Mesendoderm (in vitro differentiated cells): ENCODE data around the gene LARP1. TPM values are rescaled to one million over a fixed set of nuclear protein-coding genes. Genes with fewer than 3 reads are reported as not detected.

Experiments used
- DNase-seq: peaks from one replicate; pipeline ENCODE4 v3.0.0; 2013
- H2AK5ac ChIP-seq: 2 replicates; pipeline ENCODE4 v1.6.1; 2013; ENCODE audit warnings: low read length, inconsistent platforms
- H2BK120ac ChIP-seq: 2 replicates; pipeline ENCODE4 v1.6.1; 2013; ENCODE audit warnings: low read depth, mild to moderate bottlenecking, low read length, moderate library complexity, mixed read lengths
- H2BK15ac ChIP-seq: replicated peaks from 2 replicates; pipeline ENCODE4 v1.6.1; 2013; ENCODE audit warnings: low read depth, mild to moderate bottlenecking, moderate library complexity
- H2BK5ac ChIP-seq: 2 replicates; pipeline ENCODE4 v1.6.1; 2013; ENCODE audit warnings: low read length, inconsistent platforms
- H3K18ac ChIP-seq: 2 replicates; pipeline ENCODE4 v1.6.1; 2013; ENCODE audit warnings: mild to moderate bottlenecking, low read length, mixed read lengths
- H3K23ac ChIP-seq: one replicate; pipeline ENCODE4 v1.6.1; 2013; ENCODE audit warnings: low read length
- H3K27ac ChIP-seq: 2 replicates; pipeline ENCODE4 v1.5.1; 2013; ENCODE audit warnings: low read depth, mild to moderate bottlenecking, inconsistent platforms, low read length, moderate library complexity
- H3K27me3 ChIP-seq: 2 replicates; pipeline ENCODE4 v1.6.1; 2013; ENCODE audit warnings: low read length, control low read depth, mild to moderate bottlenecking, inconsistent platforms; ENCODE audit not compliant: insufficient read depth, poor library complexity
- H3K36me3 ChIP-seq: 2 replicates; pipeline ENCODE4 v1.6.1; 2013; ENCODE audit warnings: low read length, inconsistent platforms; ENCODE audit not compliant: control insufficient read depth, insufficient read depth
- H3K4ac ChIP-seq: one replicate; pipeline ENCODE4 v1.6.1; 2013; ENCODE audit warnings: low read depth, mild to moderate bottlenecking, low read length, moderate library complexity
- H3K4me1 ChIP-seq: 2 replicates; pipeline ENCODE4 v1.6.1; 2013; ENCODE audit warnings: low read depth, low read length, inconsistent platforms; ENCODE audit not compliant: control insufficient read depth
- H3K4me2 ChIP-seq: 2 replicates; pipeline ENCODE4 v1.6.1; 2013; ENCODE audit warnings: low read length
- H3K4me3 ChIP-seq: 2 replicates; pipeline ENCODE4 v1.5.1; 2013; ENCODE audit warnings: mild to moderate bottlenecking, low read length
- H3K56ac ChIP-seq: one replicate; pipeline ENCODE4 v1.6.1; 2013; ENCODE audit warnings: low read length
- H3K79me1 ChIP-seq: 2 replicates; pipeline ENCODE4 v1.6.1; 2013; ENCODE audit warnings: low read length, inconsistent platforms
- H3K79me2 ChIP-seq: 2 replicates; pipeline ENCODE4 v1.6.1; 2013; ENCODE audit warnings: mild to moderate bottlenecking, low read length; ENCODE audit not compliant: control insufficient read depth, insufficient read depth
- H3K9ac ChIP-seq: 2 replicates; pipeline ENCODE4 v1.6.1; 2013; ENCODE audit warnings: low read length, inconsistent platforms
- H4K5ac ChIP-seq: one replicate; pipeline ENCODE4 v1.6.1; 2013; ENCODE audit warnings: low read length
- H4K8ac ChIP-seq: one replicate; pipeline ENCODE4 v1.6.1; 2013; ENCODE audit warnings: low read depth, mild to moderate bottlenecking, control low read depth, low read length, moderate library complexity
- WGBS: extraction: QIAGEN DNeasy Blood & Tissue Kit; methylation state at CpG from one replicate; pipeline ENCODE4 v1.1.7; 2013; ENCODE audit warnings: low lambda C conversion rate, missing lambda C conversion rate; ENCODE audit not compliant: insufficient coverage; ENCODE audit errors: extremely low coverage; 5-methylcytosine and 5-hydroxymethylcytosine counted together
- polyA plus RNA-seq, 2 experiments: library from polyadenylated mRNA; stranded (reverse); fragments of 200-250 nt; gene quantifications; one replicate each; pipeline ENCODE4 v1.2.3, GENCODE V29; 2013

The LARP1 gene
- polyA plus RNA-seq (2013, experiment 1 of 2), result 220 TPM
- 229 TPM for polyA plus RNA-seq (2013, experiment 2 of 2)

- H3K79me1 ChIP-seq, result no peaks in the 10 kb centered on the region
- peak within 1 kb of the TSS; percentile 95 for H3K23ac ChIP-seq
- peak within 1 kb of the TSS; percentile 100 for H3K4ac ChIP-seq
- no CpG with 5 or more reads among the region's 75 CpGs for WGBS
- peak; percentile 57 for DNase-seq
- H3K4me2 ChIP-seq, result peak within 1 kb of the TSS; percentile 59
- H4K8ac ChIP-seq, result peak within 1 kb of the TSS; percentile 99
- peak within 1 kb of the TSS; percentile 98 for H3K27ac ChIP-seq
- no peak within 1 kb of the TSS for H2BK15ac ChIP-seq
- peak within 1 kb of the TSS; percentile 96 for H3K9ac ChIP-seq
- H2BK120ac ChIP-seq, result peak within 1 kb of the TSS; percentile 95
- peaks cover 49% of the 10 kb centered on the region for H3K79me2 ChIP-seq
- H3K56ac ChIP-seq, result peak within 1 kb of the TSS; percentile 97
- no peaks in the 10 kb centered on the region for H3K36me3 ChIP-seq
- H4K5ac ChIP-seq, result peak within 1 kb of the TSS; percentile 84
- H3K18ac ChIP-seq, result peak within 1 kb of the TSS; percentile 100
- peak within 1 kb of the TSS; percentile 6 for H2AK5ac ChIP-seq
- H3K27me3 ChIP-seq, result no peaks in the 10 kb centered on the region
- H2BK5ac ChIP-seq, result peak within 1 kb of the TSS; percentile 88
- peaks cover 18% of the 10 kb centered on the region for H3K4me1 ChIP-seq
- peak within 1 kb of the TSS; percentile 72 for H3K4me3 ChIP-seq
Observed at GRCh38 chr5:154755361-154756008, at the start of gene LARP1. Gene LARP1 (plus strand): TSS chr5:154755377. CDS start chr5:154755758, 381 bp downstream.

- Histone ChIP-seq H3K79me1 (no peaks in the 10 kb centered on the region), H3K4me3 (no peak overlapping the region), H3K27me3 (no peaks in the 10 kb centered on the region), H2BK120ac (no peak overlapping the region), H3K4ac (no peak overlapping the region), H2BK5ac (no peak overlapping the region), H3K56ac (no peak overlapping the region), H3K4me2 (no peak overlapping the region), H3K9ac (no peak overlapping the region), H2BK15ac (no peak overlapping the region), H3K18ac (no peak overlapping the region), H2AK5ac (no peak overlapping the region), H3K79me2 (no peaks in the 10 kb centered on the region), H3K4me1 (no peaks in the 10 kb centered on the region), H4K8ac (no peak overlapping the region), H3K27ac (no peak overlapping the region), H3K36me3 (no peaks in the 10 kb centered on the region), H4K5ac (no peak overlapping the region), H3K23ac (no peak overlapping the region)
- DNase-seq, result no peak
- WGBS, result no CpG with 5 or more reads among the region's 1 CpG
Observed at GRCh38 chr5:154706416-154706815, 48.8 kb upstream of the LARP1 start.

- Histone ChIP-seq H2AK5ac (no peak overlapping the region), H4K5ac (no peak overlapping the region), H3K4ac (no peak overlapping the region), H3K4me2 (no peak overlapping the region), H3K56ac (no peak overlapping the region), H3K4me3 (no peak overlapping the region), H2BK15ac (no peak overlapping the region), H2BK5ac (no peak overlapping the region), H4K8ac (no peak overlapping the region), H3K23ac (no peak overlapping the region), H3K18ac (no peak overlapping the region), H3K27me3 (no peaks in the 10 kb centered on the region), H3K4me1 (peaks cover 3% of the 10 kb centered on the region), H3K36me3 (no peaks in the 10 kb centered on the region), H3K79me2 (no peaks in the 10 kb centered on the region), H3K9ac (no peak overlapping the region), H2BK120ac (no peak overlapping the region), H3K79me1 (no peaks in the 10 kb centered on the region), H3K27ac (no peak overlapping the region)
- no CpG with 5 or more reads among the region's 5 CpGs for WGBS
- DNase-seq, result no peak
Observed at GRCh38 chr5:154707641-154708040, 47.5 kb upstream of the LARP1 start.

- Histone ChIP-seq H4K8ac (no peak overlapping the region), H2AK5ac (no peak overlapping the region), H2BK120ac (no peak overlapping the region), H3K4ac (no peak overlapping the region), H3K36me3 (no peaks in the 10 kb centered on the region), H3K4me1 (peaks cover 7% of the 10 kb centered on the region), H3K4me3 (no peak overlapping the region), H3K27me3 (no peaks in the 10 kb centered on the region), H2BK5ac (no peak overlapping the region), H3K79me1 (no peaks in the 10 kb centered on the region), H4K5ac (no peak overlapping the region), H3K9ac (no peak overlapping the region), H3K18ac (no peak overlapping the region), H2BK15ac (no peak overlapping the region), H3K79me2 (no peaks in the 10 kb centered on the region), H3K23ac (no peak overlapping the region), H3K27ac (no peak overlapping the region), H3K4me2 (no peak overlapping the region), H3K56ac (no peak overlapping the region)
- DNase-seq, result no peak
- WGBS, result no CpG with 5 or more reads among the region's 6 CpGs
Observed at GRCh38 chr5:154708207-154708606, 47.0 kb upstream of the LARP1 start.

- WGBS, result no CpG with 5 or more reads among the region's 5 CpGs
Observed at GRCh38 chr5:154708846-154709245, 46.3 kb upstream of the LARP1 start.

More at GRCh38 chr5:154708846-154709245, 46.3 kb upstream of the LARP1 start:
- H2BK5ac ChIP-seq, result no peak overlapping the region
- H2BK120ac ChIP-seq, result no peak overlapping the region
- H3K56ac ChIP-seq, result no peak overlapping the region
- no peak overlapping the region for H2BK15ac ChIP-seq
- H3K18ac ChIP-seq, result no peak overlapping the region
- no peak overlapping the region for H3K9ac ChIP-seq
- H4K8ac ChIP-seq, result no peak overlapping the region
- H3K4ac ChIP-seq, result no peak overlapping the region
- peaks cover 7% of the 10 kb centered on the region for H3K4me1 ChIP-seq
- no peak for DNase-seq
- H3K36me3 ChIP-seq, result no peaks in the 10 kb centered on the region
- no peak overlapping the region for H3K27ac ChIP-seq
- H3K79me1 ChIP-seq, result no peaks in the 10 kb centered on the region
- H3K4me3 ChIP-seq, result no peak overlapping the region
- H3K23ac ChIP-seq, result no peak overlapping the region
- no peak overlapping the region for H2AK5ac ChIP-seq
- H3K4me2 ChIP-seq, result no peak overlapping the region
- H3K79me2 ChIP-seq, result no peaks in the 10 kb centered on the region
- H3K27me3 ChIP-seq, result no peaks in the 10 kb centered on the region
- H4K5ac ChIP-seq, result no peak overlapping the region
